Endodermal cell (in vitro differentiated cells): ENCODE results near the gene PLXNC1. TPM values are rescaled to one million over a fixed set of nuclear protein-coding genes. Genes with fewer than 3 reads are reported as not detected.

ENCODE experiments used
- DNase-seq: peaks from one replicate; pipeline ENCODE4 v3.0.0-alpha.2; 2017
- H3K27ac ChIP-seq: 2 replicates; pipeline ENCODE4 v1.5.1; 2013; ENCODE audit warnings: mild to moderate bottlenecking, low read depth, low read length, moderate library complexity
- H3K27me3 ChIP-seq: 2 replicates; pipeline ENCODE4 v1.6.1; 2013; ENCODE audit warnings: mild to moderate bottlenecking, low read length, moderate library complexity; ENCODE audit not compliant: insufficient read depth, control insufficient read depth, poor library complexity, severe bottlenecking
- H3K36me3 ChIP-seq: 2 replicates; pipeline ENCODE4 v1.7.0; 2013; ENCODE audit warnings: mild to moderate bottlenecking, low read length, moderate library complexity; ENCODE audit not compliant: control insufficient read depth, insufficient read depth
- H3K4me1 ChIP-seq: one replicate; pipeline ENCODE4 v1.7.0; 2013; ENCODE audit warnings: low read length; ENCODE audit not compliant: control insufficient read depth, insufficient read depth
- H3K4me3 ChIP-seq: 2 replicates; pipeline ENCODE4 v1.5.1; 2013; ENCODE audit warnings: mild to moderate bottlenecking, low read length, moderate library complexity
- H3K9ac ChIP-seq: 2 replicates; pipeline ENCODE4 v1.6.1; 2013; ENCODE audit warnings: mild to moderate bottlenecking, low read length, moderate library complexity; ENCODE audit not compliant: poor library complexity, severe bottlenecking; ENCODE audit errors: extremely low read depth
- H3K9me3 ChIP-seq: 2 replicates; pipeline ENCODE4 v1.6.1; 2013; ENCODE audit warnings: mild to moderate bottlenecking, low read length, moderate library complexity; ENCODE audit not compliant: control insufficient read depth
- H3K27ac Mint-ChIP-seq: 2 replicates; pipeline ENCODE4 v1.8.0; 2020; ENCODE audit warnings: mixed read lengths
- H3K27me3 Mint-ChIP-seq: 2 replicates; pipeline ENCODE4 v1.8.0; 2021; ENCODE audit warnings: mild to moderate bottlenecking, mixed read lengths; ENCODE audit not compliant: insufficient read depth
- H3K36me3 Mint-ChIP-seq: 2 replicates; pipeline ENCODE4 v1.8.0; 2020; ENCODE audit warnings: low read depth, mixed read lengths
- H3K4me1 Mint-ChIP-seq: 2 replicates; pipeline ENCODE4 v1.8.0; 2020; ENCODE audit warnings: mixed read lengths
- H3K4me3 Mint-ChIP-seq: 2 replicates; pipeline ENCODE4 v1.8.0; 2020; ENCODE audit warnings: mild to moderate bottlenecking, moderate library complexity, mixed read lengths
- H3K9me3 Mint-ChIP-seq: 2 replicates; pipeline ENCODE4 v1.8.0; 2020; ENCODE audit warnings: mild to moderate bottlenecking, mixed read lengths
- WGBS, 2 experiments: methylation state at CpG; one replicate each; pipeline versions ENCODE4 v1.1.5 to v1.1.7; 2013; ENCODE audit warnings: missing lambda C conversion rate in 2 of 2, mixed read lengths in 1 of 2; ENCODE audit not compliant: insufficient coverage in 1 of 2, insufficient read length in 1 of 2; 5-methylcytosine and 5-hydroxymethylcytosine counted together
- total RNA-seq, 2 donors: library from RNA; stranded (reverse); fragmentation: NEBNext Ultra II Directional in 1 of 2; extraction: Animal tissue kit (Norgen Biotek cat#: 25700) in 1 of 2; gene quantifications; 2 replicates in 1 of 2; 3 replicates in 1 of 2; pipeline ENCODE4 v1.2.1, GENCODE V29; 2021
- TF ChIP-seq, protein P1 (sequence below): fragments of 200-600 bp; sonication (generic); conservative IDR thresholded peaks from 2 replicates; pipeline ENCODE4 v1.5.0; 2021; ENCODE audit warnings: antibody characterized with exemption, mild to moderate bottlenecking

The PLXNC1 gene
- total RNA-seq, 2 donors from 2014 or later: 1.6 to 1.9 TPM

DNA sequence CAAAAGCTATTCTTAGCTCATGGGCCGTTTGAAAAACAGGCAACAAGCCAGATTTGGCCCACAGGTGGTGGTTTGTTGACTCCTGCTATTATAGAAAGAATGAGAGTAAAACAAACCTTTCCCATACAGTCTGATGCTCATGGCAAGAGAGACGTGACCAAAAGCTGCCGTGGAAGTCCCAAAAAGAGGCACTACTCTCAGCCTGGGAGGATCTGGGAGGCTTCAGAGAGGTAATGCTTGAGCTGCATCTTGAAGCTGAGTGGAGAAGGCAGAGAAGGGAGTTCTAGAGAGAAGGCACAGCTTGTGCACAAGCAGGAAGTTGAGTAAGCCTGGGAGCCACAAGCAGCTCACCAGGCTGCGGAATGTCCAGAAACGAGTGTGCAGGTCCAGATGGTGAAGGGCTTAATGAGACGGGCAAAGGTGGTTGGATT is 9.6 kb downstream of the PLXNC1 start:
- no peak overlapping the region for H3K4me3 ChIP-seq
- 82 to 88% methylated on average over 5 to 6 of the region's 6 CpGs for WGBS, 2 experiments
- H3K27ac ChIP-seq: no peak overlapping the region
- Mint-ChIP-seq H3K27ac (no peak overlapping the region), H3K36me3 (no peaks in the 10 kb centered on the region), H3K4me3 (no peak overlapping the region), H3K9me3 (no peaks in the 10 kb centered on the region), H3K27me3 (peaks cover 57% of the 10 kb centered on the region), H3K4me1 (peaks cover 11% of the 10 kb centered on the region)
- no peak for DNase-seq
- H3K27me3 ChIP-seq: peaks cover 28% of the 10 kb centered on the region
- H3K9ac ChIP-seq: no peak overlapping the region
- no peaks in the 10 kb centered on the region for H3K9me3 ChIP-seq
- H3K4me1 ChIP-seq: no peaks in the 10 kb centered on the region
- no peaks in the 10 kb centered on the region for H3K36me3 ChIP-seq
- TF ChIP-seq, protein P1, sequence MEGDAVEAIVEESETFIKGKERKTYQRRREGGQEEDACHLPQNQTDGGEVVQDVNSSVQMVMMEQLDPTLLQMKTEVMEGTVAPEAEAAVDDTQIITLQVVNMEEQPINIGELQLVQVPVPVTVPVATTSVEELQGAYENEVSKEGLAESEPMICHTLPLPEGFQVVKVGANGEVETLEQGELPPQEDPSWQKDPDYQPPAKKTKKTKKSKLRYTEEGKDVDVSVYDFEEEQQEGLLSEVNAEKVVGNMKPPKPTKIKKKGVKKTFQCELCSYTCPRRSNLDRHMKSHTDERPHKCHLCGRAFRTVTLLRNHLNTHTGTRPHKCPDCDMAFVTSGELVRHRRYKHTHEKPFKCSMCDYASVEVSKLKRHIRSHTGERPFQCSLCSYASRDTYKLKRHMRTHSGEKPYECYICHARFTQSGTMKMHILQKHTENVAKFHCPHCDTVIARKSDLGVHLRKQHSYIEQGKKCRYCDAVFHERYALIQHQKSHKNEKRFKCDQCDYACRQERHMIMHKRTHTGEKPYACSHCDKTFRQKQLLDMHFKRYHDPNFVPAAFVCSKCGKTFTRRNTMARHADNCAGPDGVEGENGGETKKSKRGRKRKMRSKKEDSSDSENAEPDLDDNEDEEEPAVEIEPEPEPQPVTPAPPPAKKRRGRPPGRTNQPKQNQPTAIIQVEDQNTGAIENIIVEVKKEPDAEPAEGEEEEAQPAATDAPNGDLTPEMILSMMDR: no peak

DNA sequence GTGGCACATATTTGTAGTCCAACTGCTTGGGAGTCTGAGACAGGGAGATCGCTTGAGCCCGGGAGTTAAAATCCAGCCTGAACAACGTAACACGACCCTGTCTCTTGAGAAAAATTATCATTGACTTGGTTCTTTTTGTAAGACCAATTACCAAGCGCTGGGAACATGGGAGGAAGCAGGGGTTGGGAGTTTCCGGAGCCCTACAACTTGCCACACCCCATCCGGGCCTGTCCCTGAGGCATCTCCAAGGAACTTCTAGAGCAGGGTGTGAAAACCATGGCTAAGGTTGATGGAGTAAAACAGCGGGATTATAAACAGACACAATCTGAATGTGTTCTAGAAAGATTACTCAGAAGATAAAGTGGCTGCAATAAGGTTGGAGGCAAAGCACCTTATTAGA is 10.3 kb downstream of the PLXNC1 start:
- H3K27me3 Mint-ChIP-seq: peaks cover 51% of the 10 kb centered on the region
- peaks cover 24% of the 10 kb centered on the region for H3K27me3 ChIP-seq

DNA sequence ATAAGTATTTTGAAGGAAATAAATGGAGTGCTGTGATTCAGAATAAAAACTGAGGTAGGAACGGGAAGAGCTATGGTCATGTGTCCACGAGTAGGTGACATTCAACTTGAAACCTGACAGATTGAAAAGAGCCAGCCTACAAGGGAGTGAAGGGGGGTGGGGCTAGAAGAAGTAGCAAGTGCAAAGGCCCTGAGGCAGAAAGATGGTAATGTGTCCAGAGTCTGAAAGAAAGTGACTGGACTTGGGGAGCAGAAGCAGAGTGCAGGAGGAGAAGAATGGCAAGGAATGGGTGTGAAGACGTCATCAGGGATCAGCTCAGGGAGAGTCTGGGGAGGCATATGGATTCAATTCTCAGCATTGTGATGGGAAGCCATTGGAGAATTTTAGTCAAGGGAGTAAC is 13.7 kb downstream of the PLXNC1 start:
- 85 to 94% methylated on average over 3 of the region's 3 CpGs for WGBS, 2 experiments
- H3K9ac ChIP-seq: no peak overlapping the region
- H3K9me3 ChIP-seq: no peaks in the 10 kb centered on the region
- TF ChIP-seq, protein P1: no peak
- H3K27ac ChIP-seq: no peak overlapping the region
- no peaks in the 10 kb centered on the region for H3K36me3 ChIP-seq
- no peaks in the 10 kb centered on the region for H3K4me1 ChIP-seq
- Mint-ChIP-seq H3K4me3 (no peak overlapping the region), H3K9me3 (no peaks in the 10 kb centered on the region), H3K36me3 (no peaks in the 10 kb centered on the region), H3K27me3 (peaks cover 38% of the 10 kb centered on the region), H3K4me1 (peaks cover 18% of the 10 kb centered on the region), H3K27ac (no peak overlapping the region)
- no peak for DNase-seq
- no peak overlapping the region for H3K4me3 ChIP-seq
- peaks cover 8% of the 10 kb centered on the region for H3K27me3 ChIP-seq

More for the DNA sequence above, 10.3 kb downstream of the PLXNC1 start:
- Mint-ChIP-seq H3K4me1 (peaks cover 9% of the 10 kb centered on the region), H3K4me3 (no peak overlapping the region), H3K27ac (no peak overlapping the region), H3K9me3 (no peaks in the 10 kb centered on the region), H3K36me3 (no peaks in the 10 kb centered on the region)
- H3K4me1 ChIP-seq: no peaks in the 10 kb centered on the region
- 97 to 99% methylated on average over 8 of the region's 8 CpGs for WGBS, 2 experiments
- H3K27ac ChIP-seq: no peak overlapping the region
- TF ChIP-seq, protein P1: no peak
- no peak for DNase-seq
- H3K4me3 ChIP-seq: no peak overlapping the region
- no peak overlapping the region for H3K9ac ChIP-seq
- no peaks in the 10 kb centered on the region for H3K36me3 ChIP-seq
- H3K9me3 ChIP-seq: no peaks in the 10 kb centered on the region
